ENCODE data around the gene DEAF1. TPM values are rescaled to one million over a fixed set of nuclear protein-coding genes. Genes with fewer than 3 reads are reported as not detected.

Gene DEAF1
- total RNA-seq, 4 donors from 2014 or later, result 61.8 to 103 (median 87.6) TPM

DNA sequence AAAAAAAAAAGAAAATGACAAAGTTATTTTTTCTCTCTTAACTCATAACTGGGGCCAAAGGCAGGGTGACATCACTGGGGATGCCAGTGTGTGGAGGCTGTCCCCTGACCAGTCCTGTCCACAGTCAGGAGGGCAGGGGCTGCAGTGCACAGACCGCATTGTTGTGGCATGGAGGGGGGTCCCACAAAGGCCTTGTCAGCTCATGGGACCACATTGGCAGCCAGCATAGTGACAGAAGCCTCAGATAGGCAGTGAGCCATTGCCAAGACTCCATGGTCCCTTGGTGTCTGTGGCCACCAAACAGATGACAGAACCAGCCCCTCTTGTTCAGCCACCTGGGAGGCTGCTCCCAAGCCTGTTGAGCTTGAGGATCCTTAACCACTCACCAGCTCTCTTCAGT, 4.7 kb upstream of the DEAF1 start:
- H3K9me3 ChIP-seq, result no peaks in the 10 kb centered on the region
- 73 to 83% methylated on average over 1 of the region's 1 CpG for WGBS, 2 donors
- H3K36me3 ChIP-seq, result peaks cover 0 to 3% of the 10 kb centered on the region in 2 donors
- no peak for TF ChIP-seq POLR2A (IDR thresholded peaks at IDR 0.05)
- TF ChIP-seq, protein P1, sequence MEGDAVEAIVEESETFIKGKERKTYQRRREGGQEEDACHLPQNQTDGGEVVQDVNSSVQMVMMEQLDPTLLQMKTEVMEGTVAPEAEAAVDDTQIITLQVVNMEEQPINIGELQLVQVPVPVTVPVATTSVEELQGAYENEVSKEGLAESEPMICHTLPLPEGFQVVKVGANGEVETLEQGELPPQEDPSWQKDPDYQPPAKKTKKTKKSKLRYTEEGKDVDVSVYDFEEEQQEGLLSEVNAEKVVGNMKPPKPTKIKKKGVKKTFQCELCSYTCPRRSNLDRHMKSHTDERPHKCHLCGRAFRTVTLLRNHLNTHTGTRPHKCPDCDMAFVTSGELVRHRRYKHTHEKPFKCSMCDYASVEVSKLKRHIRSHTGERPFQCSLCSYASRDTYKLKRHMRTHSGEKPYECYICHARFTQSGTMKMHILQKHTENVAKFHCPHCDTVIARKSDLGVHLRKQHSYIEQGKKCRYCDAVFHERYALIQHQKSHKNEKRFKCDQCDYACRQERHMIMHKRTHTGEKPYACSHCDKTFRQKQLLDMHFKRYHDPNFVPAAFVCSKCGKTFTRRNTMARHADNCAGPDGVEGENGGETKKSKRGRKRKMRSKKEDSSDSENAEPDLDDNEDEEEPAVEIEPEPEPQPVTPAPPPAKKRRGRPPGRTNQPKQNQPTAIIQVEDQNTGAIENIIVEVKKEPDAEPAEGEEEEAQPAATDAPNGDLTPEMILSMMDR (IDR thresholded peaks at IDR 0.05), result no peak
- intact Hi-C loops (cut with DNase I), result no loop called here
- H3K27ac ChIP-seq, result peak overlapping the region in 2 of 3 donors; percentile 48 to 100
- H3K4me1 ChIP-seq, result peaks cover 22 to 62% of the 10 kb centered on the region in 2 donors
- H3K27me3 ChIP-seq, result no peaks in the 10 kb centered on the region
- H3K4me3 ChIP-seq (replicated peaks in 1 of 3), result no peak overlapping the region
- no peak for DNase-seq

DNA sequence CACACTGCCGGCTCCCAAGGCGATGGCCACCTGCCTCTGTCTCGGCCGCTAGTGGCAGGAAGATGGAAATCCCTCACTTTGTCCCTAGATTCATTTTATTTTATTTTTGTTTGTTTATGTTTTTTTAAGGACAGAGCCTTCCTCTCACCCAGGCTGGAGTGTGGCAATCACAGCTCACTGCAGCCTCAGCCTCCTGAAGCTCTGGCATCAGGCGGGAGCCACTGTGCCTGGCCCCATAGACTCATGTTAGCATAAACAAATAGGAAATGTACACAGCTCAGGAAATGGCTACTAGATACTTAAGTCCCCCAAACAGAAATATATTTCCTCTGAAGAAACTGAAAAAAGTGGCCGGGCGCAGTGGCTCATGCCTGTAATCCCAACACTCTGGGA, 4.1 kb upstream of the DEAF1 start:
- TF ChIP-seq POLR2A (IDR thresholded peaks at IDR 0.05), result no peak
- TF ChIP-seq, protein P1 (IDR thresholded peaks at IDR 0.05), result no peak
- Histone ChIP-seq H3K4me3 (replicated peaks in 1 of 3) (no peak overlapping the region), H3K36me3 (peaks cover 0 to 3% of the 10 kb centered on the region in 2 donors), H3K27me3 (no peaks in the 10 kb centered on the region), H3K4me1 (peaks cover 26 to 66% of the 10 kb centered on the region in 2 donors), H3K9me3 (no peaks in the 10 kb centered on the region), H3K27ac (peak overlapping the region in 2 of 3 donors; percentile 48 to 100)
- intact Hi-C loops (cut with DNase I), result no loop called here
- WGBS, 2 donors, result 94 to 97% methylated on average over 7 of the region's 7 CpGs
- no peak for DNase-seq

DNA sequence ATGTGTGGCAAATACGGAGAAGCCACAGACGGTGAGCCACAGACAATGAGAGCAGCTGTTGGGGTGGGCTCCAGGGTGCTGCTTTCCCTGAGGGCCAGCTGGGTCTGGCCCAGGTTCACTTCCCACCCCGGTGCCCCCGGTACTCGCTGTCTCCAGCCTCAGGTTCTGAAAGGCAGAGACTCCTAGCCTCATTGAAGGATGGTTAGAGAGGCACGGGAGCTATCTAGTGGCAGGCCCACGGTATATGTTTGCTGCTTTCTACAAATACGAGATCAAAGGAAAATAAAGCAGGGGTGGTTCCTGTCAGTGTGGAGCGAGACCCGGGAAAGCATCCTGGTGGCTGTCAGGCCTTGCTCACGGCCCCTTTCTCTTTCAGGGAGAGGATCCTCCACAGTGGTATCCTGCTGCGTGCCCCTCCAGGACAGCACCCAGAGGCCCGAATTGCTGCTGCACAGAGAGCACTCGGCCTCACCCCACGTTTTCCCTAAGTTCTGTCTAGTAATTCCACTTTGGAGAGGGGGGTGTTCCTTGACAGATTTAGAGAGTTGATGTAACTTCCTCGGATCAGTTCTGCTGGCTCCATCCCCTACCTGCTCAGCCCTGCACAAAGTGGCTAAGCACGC, 3.6 kb upstream of the DEAF1 start:
- Histone ChIP-seq H3K4me3 (replicated peaks in 1 of 3) (no peak overlapping the region), H3K27ac (peak overlapping the region in 2 of 3 donors; percentile 98 to 100), H3K36me3 (peaks cover 0 to 3% of the 10 kb centered on the region in 2 donors), H3K9me3 (no peaks in the 10 kb centered on the region), H3K27me3 (no peaks in the 10 kb centered on the region), H3K4me1 (peaks cover 31 to 71% of the 10 kb centered on the region in 2 donors)
- 85% methylated on average over 17 of the region's 17 CpGs for WGBS, 2 donors
- no peak for DNase-seq
- TF ChIP-seq POLR2A (IDR thresholded peaks at IDR 0.05), result no peak
- TF ChIP-seq, protein P1 (IDR thresholded peaks at IDR 0.05), result no peak
- intact Hi-C loops (cut with DNase I), result no loop called here

DNA sequence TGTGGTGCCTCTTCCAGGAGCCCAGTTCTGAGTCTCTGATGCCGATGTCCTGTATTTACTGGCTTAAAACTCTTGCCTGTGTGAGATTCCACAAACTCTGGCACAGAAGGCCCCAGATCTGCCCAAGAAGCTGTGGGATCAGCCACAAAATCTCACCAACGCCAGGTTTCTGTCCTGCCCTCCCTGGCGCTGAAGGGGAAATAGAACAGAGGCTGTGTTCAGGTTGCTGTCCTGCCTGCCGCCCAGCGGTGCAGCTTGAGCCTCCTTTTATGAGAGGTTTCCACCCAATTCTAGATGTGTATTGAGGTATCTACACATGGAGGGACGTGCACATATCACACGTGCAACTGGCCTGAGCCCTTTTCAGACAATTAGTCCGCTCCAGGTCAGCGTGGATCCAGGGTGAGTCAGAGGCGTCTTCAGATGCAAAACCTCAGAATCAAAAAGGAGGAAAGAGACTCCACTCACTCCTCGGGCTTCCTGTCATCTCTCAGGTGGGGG, 2.8 kb upstream of the DEAF1 start:
- no peaks in the 10 kb centered on the region for H3K27me3 ChIP-seq
- peak overlapping the region; percentile 73 to 100 (median 98) for H3K27ac ChIP-seq
- TF ChIP-seq POLR2A (IDR thresholded peaks at IDR 0.05), result no peak
- TF ChIP-seq, protein P1 (IDR thresholded peaks at IDR 0.05), result no peak
- H3K4me1 ChIP-seq, result peaks cover 39 to 71% of the 10 kb centered on the region in 2 donors
- peaks cover 0 to 3% of the 10 kb centered on the region in 2 donors for H3K36me3 ChIP-seq
- H3K4me3 ChIP-seq (replicated peaks in 1 of 3), result no peak overlapping the region
- 90 to 93% methylated on average over 11 of the region's 11 CpGs for WGBS, 2 donors
- intact Hi-C loops (cut with DNase I), result no loop called here
- no peak for DNase-seq
- no peaks in the 10 kb centered on the region for H3K9me3 ChIP-seq

DNA sequence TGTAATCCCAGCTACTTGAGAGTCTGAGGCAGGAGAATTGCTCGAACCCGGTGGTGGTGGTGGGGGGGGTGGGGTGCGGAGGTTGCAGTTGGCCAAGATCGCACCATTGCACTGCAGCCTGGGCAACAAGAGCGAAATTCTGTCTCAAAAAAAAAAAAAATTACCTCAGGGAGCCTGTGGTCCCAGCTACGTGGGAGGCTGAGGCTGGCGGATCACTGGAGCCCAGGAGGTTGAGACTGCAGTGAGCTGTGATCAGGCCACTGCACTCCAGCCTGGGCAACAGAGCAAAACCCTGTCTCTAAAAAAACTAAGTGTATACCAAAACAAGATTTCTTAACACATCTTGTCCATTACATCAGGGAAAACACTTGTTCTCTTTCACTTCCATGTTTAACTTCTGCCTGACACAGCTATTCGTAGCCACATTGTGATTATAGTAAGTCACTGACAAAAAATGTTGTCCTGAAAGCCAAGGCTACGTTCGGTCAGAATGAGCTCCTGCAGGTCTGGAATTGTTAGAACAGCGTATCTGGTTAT, 2.0 kb upstream of the DEAF1 start:
- DNase-seq, result peak; percentile 79 to 80
- no peaks in the 10 kb centered on the region for H3K27me3 ChIP-seq
- H3K36me3 ChIP-seq, result peaks cover 0 to 1% of the 10 kb centered on the region in 2 donors
- no peaks in the 10 kb centered on the region for H3K9me3 ChIP-seq
- peak in 1 of 2 donors; percentile 41 for TF ChIP-seq POLR2A (IDR thresholded peaks at IDR 0.05)
- TF ChIP-seq, protein P1 (IDR thresholded peaks at IDR 0.05), result peak in 1 of 6 experiments; percentile 5
- intact Hi-C loops (cut with DNase I), result no loop called here
- H3K4me1 ChIP-seq, result peaks cover 46 to 70% of the 10 kb centered on the region in 2 donors
- H3K27ac ChIP-seq, result peak overlapping the region; percentile 98 to 100 (median 100)
- peak overlapping the region in 1 of 3 donors; percentile 85 for H3K4me3 ChIP-seq (replicated peaks in 1 of 3)
- 47 to 54% methylated on average over 11 of the region's 11 CpGs for WGBS, 2 donors
